Measurements from ENCODE around the gene SOHLH1. TPM values are rescaled to one million over a fixed set of nuclear protein-coding genes. Genes with fewer than 3 reads are reported as not detected.

The SOHLH1 gene
- total RNA-seq, 1 donor from 2014 or later: not detected

- Histone ChIP-seq H3K27me3 (peaks cover 43% of the 10 kb centered on the region), H3K9me3 (no peaks in the 10 kb centered on the region), H3K36me3 (no peaks in the 10 kb centered on the region), H3K27ac (no peak overlapping the region), H3K4me3 (no peak overlapping the region), H3K4me1 (no peaks in the 10 kb centered on the region)
- ATAC-seq: no peak
- intact Hi-C loops (cut with DNase I): no loop called here
- TF ChIP-seq CTCF (IDR thresholded peaks at IDR 0.05): no peak
- DNase-seq: peak; percentile 70
Observed at GRCh38 chr9:135718616-135719015, 19.3 kb upstream of the SOHLH1 start.

GRCh38 chr9:135717410-135717809 lies 18.1 kb upstream of the SOHLH1 start:
- intact Hi-C loops (cut with DNase I): no loop called here
- H3K27me3 ChIP-seq: peaks cover 49% of the 10 kb centered on the region

GRCh38 chr9:135716045-135716444 lies 16.8 kb upstream of the SOHLH1 start:
- no peaks in the 10 kb centered on the region for H3K36me3 ChIP-seq
- no peak for ATAC-seq
- no peak overlapping the region for H3K27ac ChIP-seq
- H3K9me3 ChIP-seq: no peaks in the 10 kb centered on the region
- intact Hi-C loops (cut with DNase I): no loop called here
- H3K27me3 ChIP-seq: peaks cover 49% of the 10 kb centered on the region
- DNase-seq: no peak
- no peak overlapping the region for H3K4me3 ChIP-seq
- no peak for TF ChIP-seq CTCF (IDR thresholded peaks at IDR 0.05)
- no peaks in the 10 kb centered on the region for H3K4me1 ChIP-seq

More at GRCh38 chr9:135717410-135717809, 18.1 kb upstream of the SOHLH1 start:
- Histone ChIP-seq H3K4me3 (no peak overlapping the region), H3K36me3 (no peaks in the 10 kb centered on the region), H3K27ac (no peak overlapping the region), H3K4me1 (no peaks in the 10 kb centered on the region), H3K9me3 (no peaks in the 10 kb centered on the region)
- ATAC-seq (no peak), DNase-seq (no peak)
- no peak for TF ChIP-seq CTCF (IDR thresholded peaks at IDR 0.05)

GRCh38 chr9:135715056-135715595 lies 15.8 kb upstream of the SOHLH1 start:
- Histone ChIP-seq H3K36me3 (no peaks in the 10 kb centered on the region), H3K27ac (no peak overlapping the region), H3K9me3 (no peaks in the 10 kb centered on the region), H3K27me3 (peaks cover 49% of the 10 kb centered on the region), H3K4me3 (no peak overlapping the region), H3K4me1 (no peaks in the 10 kb centered on the region)
- TF ChIP-seq CTCF (IDR thresholded peaks at IDR 0.05): no peak
- DNase-seq (no peak), ATAC-seq (no peak)
- intact Hi-C loops (cut with DNase I): no loop called here

GRCh38 chr9:135714242-135715055 lies 15.2 kb upstream of the SOHLH1 start:
- no peaks in the 10 kb centered on the region for H3K36me3 ChIP-seq
- H3K9me3 ChIP-seq: no peaks in the 10 kb centered on the region
- DNase-seq: no peak
- no peaks in the 10 kb centered on the region for H3K4me1 ChIP-seq
- H3K27me3 ChIP-seq: peaks cover 49% of the 10 kb centered on the region
- intact Hi-C loops (cut with DNase I): no loop called here
- no peak for ATAC-seq
- H3K4me3 ChIP-seq: no peak overlapping the region
- H3K27ac ChIP-seq: no peak overlapping the region
- no peak for TF ChIP-seq CTCF (IDR thresholded peaks at IDR 0.05)

All from upper lobe of right lung (tissue), 1 donor.